Measurements from ENCODE around the gene BORCS6.
A peak's percentile ranks its signal among the peaks of the same experiment; 100 is the strongest.

BORCS6 gene

DNA sequence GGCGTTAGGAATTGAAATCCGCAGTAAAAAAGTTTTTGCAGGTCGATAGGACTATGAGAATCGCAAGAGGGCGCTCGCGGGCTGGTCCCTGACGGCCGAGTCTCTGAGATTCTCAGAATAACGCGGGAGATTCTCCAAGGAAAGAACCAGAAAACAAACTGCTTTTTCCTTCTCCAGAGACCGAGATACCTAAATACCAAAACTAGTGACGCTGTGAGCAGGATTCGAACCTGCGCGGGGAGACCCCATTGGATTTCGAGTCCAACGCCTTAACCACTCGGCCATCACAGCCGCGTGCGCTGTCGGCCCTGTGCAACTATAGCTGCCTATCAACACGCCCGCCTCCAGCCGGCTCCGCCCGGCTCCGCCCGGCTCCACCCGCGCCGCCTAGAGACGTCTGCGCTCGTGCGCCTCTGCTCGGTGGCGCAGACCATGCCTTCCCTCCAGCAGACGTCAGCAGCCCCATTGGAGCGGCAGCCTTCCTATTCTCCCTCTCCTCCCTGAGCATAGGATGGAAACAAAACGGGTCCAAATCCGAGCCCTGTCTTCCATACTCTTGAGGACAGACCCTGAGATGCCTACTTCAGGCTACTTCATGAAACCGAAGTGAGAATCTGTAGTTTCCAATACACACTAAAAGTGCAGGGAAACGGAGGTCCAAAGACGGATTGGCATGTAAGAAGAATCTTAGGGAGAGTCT is 51.2 kb downstream of the BORCS6 start:
- DNase-seq (ENCODE audit: low read depth) = peak; percentile 98
- peak overlapping the region; percentile 54 for H3K4me3 ChIP-seq (ENCODE audit: control insufficient read depth, low read depth, low read length)
- TF ChIP-seq, protein P1, sequence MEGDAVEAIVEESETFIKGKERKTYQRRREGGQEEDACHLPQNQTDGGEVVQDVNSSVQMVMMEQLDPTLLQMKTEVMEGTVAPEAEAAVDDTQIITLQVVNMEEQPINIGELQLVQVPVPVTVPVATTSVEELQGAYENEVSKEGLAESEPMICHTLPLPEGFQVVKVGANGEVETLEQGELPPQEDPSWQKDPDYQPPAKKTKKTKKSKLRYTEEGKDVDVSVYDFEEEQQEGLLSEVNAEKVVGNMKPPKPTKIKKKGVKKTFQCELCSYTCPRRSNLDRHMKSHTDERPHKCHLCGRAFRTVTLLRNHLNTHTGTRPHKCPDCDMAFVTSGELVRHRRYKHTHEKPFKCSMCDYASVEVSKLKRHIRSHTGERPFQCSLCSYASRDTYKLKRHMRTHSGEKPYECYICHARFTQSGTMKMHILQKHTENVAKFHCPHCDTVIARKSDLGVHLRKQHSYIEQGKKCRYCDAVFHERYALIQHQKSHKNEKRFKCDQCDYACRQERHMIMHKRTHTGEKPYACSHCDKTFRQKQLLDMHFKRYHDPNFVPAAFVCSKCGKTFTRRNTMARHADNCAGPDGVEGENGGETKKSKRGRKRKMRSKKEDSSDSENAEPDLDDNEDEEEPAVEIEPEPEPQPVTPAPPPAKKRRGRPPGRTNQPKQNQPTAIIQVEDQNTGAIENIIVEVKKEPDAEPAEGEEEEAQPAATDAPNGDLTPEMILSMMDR (conservative IDR thresholded peaks at IDR 0.05; ENCODE audit: control insufficient read depth, insufficient read depth, low read depth, low read length) = peak; percentile 85

DNA sequence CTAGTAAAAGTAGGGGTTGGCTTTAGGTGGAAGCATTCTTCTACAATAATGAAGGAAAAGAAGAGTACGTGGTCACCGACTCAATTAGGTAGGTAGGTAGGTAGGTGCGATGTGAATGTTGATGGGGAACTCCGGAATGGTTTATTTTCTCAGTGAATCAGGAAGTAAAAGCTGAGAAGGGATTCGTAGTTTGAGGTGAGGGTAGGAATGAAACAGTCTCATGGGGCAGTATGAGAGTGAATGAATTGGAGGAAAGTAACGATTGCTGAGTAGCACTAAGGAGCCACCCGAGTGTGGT is 51.7 kb downstream of the BORCS6 start:
- H3K4me3 ChIP-seq (ENCODE audit: control insufficient read depth, low read depth, low read length) = peak overlapping the region; percentile 38
- TF ChIP-seq, protein P1 (conservative IDR thresholded peaks at IDR 0.05; ENCODE audit: control insufficient read depth, insufficient read depth, low read depth, low read length) = no peak
- no peak for DNase-seq (ENCODE audit: low read depth)

All from fibroblast of mammary gland (primary cell).